GM12873 (cell line): ENCODE data around the gene TTLL5.

Experiments used
- TF ChIP-seq, protein P1 (sequence below): IDR thresholded peaks from 2 replicates; pipeline ENCODE4 v1.5.1; 2012; ENCODE audit warnings: low read depth, mild to moderate bottlenecking, moderate library complexity, low read length, control low read depth; ENCODE audit not compliant: insufficient read depth; ENCODE audit errors: missing control alignments

Gene TTLL5

DNA sequence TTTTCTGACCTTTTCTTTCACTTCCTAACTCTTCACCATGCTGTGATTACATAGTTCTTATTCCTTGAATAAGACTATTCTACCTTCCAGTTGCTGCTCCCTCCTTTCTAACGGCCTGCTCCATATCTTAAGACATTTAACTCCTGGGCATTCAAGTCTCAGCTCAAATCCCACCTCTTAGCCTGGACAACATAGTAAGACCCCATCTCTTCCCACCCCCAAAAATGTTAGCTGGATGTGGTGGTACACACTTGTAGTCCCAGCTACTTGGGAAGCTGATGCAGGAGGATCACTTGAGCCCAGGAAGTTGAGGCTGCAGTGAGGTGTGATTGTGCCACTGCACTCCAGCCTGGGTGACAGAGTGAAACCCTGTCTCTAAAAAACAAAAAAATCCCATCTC, 11.3 kb upstream of the TTLL5 start:
- TF ChIP-seq, protein P1, sequence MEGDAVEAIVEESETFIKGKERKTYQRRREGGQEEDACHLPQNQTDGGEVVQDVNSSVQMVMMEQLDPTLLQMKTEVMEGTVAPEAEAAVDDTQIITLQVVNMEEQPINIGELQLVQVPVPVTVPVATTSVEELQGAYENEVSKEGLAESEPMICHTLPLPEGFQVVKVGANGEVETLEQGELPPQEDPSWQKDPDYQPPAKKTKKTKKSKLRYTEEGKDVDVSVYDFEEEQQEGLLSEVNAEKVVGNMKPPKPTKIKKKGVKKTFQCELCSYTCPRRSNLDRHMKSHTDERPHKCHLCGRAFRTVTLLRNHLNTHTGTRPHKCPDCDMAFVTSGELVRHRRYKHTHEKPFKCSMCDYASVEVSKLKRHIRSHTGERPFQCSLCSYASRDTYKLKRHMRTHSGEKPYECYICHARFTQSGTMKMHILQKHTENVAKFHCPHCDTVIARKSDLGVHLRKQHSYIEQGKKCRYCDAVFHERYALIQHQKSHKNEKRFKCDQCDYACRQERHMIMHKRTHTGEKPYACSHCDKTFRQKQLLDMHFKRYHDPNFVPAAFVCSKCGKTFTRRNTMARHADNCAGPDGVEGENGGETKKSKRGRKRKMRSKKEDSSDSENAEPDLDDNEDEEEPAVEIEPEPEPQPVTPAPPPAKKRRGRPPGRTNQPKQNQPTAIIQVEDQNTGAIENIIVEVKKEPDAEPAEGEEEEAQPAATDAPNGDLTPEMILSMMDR: no peak

DNA sequence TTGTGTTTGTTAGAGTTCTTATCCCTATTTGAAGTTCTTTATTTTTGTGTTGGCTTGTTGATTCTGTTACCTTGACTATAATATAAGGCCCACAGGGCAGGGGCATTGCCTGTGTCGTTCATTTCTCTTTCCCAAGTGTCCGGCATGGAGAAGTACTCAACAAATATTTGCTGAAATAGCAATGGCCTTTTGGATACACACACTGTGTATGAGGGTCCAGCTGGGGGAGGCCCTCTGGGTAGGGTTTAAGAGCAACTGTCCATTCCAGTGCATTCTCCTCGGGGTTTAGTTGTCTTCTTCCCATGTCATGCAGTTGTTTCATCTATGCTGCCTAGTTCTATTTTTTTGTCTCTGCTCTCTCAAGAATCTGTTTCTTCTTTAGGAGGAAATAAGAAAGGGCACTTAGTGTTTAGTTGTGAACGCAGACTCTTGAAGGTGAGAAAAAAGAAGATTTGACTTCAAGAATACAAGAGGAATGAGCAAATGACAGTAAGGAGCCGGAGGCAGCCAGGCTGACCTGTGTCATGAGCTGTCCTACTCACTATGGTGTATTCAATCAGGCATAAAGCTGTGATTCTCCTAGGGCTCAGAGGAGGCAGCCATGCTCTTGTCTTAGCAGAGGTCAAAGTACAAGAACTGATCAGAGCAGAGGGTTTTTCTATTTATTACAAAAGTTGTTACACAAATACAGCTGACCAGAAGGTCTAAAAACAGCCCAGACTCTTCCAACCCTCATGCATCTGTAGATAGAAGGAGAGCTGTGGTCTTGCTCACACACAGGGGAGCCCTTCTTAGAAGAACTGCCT, 10.6 kb upstream of the TTLL5 start:
- TF ChIP-seq, protein P1: no peak

DNA sequence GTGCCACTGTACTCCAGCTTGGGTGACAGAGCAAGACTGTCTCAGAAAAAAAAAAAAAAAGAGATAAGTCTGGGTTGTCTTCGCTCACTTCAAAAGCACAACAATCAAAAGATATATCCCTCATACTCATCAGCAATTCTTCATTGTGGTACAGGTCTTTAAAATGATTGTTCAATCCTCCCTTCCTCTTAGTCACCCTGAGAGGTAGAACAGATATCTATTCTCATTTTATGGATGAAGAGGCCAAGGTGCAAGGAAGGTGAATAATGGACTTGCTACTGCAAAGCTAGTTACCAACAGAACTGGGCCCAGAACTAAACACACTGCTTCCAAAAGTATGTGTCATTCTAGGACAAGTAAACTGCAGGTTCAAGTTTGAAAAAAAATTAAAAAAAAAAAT, 7.5 kb upstream of the TTLL5 start:
- TF ChIP-seq, protein P1: no peak

DNA sequence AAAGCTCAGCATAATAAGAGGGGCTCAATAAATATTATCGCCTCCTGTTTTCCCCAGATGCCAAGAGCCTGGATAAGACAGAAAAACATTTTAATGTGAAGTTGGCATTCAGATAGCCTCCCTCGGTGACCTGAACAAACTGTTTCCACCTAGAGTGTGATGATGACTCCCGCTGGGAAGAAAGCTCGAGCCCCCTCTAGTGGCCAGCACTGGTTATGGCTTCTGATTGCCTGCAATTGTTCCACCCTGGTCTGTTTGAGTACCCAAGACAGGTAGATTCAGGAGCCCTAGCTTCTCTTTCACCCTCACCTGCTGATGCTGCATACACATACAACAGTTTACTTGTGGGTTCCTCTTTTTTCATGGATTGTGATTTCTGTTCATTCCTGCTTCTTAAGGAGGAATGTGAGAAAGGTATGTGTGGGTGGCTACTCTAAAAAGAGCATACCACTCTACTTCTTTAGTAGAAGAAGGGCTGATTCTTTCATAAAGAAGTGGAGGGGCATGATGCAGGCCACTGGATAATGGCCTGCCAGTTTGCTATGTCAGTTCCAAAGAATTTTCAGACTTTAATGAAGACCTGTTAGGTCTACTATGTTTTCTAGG, 6.8 kb upstream of the TTLL5 start:
- TF ChIP-seq, protein P1: peak; percentile 99

DNA sequence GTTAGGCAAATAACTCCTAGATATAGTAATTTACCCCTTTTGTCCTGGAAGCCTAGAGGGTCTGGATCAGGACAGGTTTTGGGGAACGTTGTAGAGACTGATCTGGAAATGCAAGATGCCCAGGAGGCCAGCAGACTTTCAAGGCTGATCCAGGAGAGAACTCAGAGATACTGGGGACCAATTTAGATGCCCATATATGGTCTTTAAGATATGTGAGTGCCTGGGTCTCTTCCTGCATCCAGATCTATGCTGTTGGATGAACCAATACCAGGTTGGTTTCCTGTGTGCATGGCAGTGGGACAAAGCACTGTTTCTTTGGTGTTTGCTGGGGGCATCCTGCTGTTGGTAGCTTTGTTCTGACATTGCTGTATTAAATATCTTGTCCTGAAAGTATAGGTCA, 5.8 kb upstream of the TTLL5 start:
- TF ChIP-seq, protein P1: no peak

DNA sequence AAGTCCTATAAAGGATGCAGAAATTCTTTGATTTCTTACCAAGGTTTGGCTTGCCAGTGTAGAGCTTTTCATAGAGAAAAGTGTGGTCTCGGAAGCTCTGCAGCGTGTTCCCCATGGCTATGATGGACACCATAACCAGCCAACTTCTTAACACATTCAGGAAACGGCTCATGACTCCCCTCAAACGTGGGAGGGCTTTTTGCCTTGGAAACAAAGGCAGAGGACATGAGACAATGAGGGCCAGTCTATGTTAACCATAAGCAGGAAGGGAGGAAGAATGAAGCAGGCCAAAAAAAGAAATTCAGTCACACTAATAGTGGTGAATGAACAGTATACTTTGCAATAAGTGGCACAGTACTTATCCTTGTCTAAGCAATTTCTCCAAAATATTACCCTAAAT, 3.7 kb upstream of the TTLL5 start:
- TF ChIP-seq, protein P1: no peak

DNA sequence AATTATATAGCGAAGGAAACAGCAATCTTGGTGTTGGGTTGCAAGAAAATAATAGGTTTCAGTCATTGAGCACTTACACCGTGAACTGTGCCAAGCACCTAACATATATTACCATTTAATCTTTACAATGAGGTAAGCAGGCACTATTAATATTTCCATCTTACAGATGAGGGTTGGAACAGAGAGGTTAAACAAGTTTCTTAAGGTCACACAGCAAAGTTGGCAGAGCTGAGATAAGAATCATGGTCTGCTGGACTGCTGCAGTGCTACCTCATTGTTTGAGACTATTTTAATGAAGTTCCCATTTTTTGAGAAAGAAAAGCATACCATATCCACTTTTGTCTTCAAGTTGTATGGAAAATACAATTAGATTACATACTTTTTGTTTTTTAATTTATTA, 2.1 kb upstream of the TTLL5 start:
- TF ChIP-seq, protein P1: no peak
